GM20431 (cell line): Measurements from ENCODE around the gene TRPV2.
"Not testable (repeated sequence)": the region's sequence is repeated elsewhere in the genome, so short reads cannot be mapped to it uniquely, and the experiment has no call there.

Experiments
- in situ Hi-C: fragments of 300-500 bp; cut with MseI, MboI; formaldehyde crosslinking; loops from one replicate; pipeline ENCODE4 v1.15.0; 2020; ENCODE audit warnings: low sequenced_read_pairs; ENCODE audit not compliant: unreplicated experiment

Gene TRPV2

GRCh38 chr17:16415031-16415924, at the start of gene TRPV2:
TSS of gene TRPV2 (plus strand) at chr17:16415571. CDS start at chr17:16417669, 2,098 bp downstream.
- in situ Hi-C loops = loop anchor here (10.0 kb wide), 1 partner anchor 50 kb away; no protein-coding TSS in a partner anchor

GRCh38 chr17:16371742-16372141, 43.6 kb upstream of the TRPV2 start:
- in situ Hi-C loops = no loop called here

GRCh38 chr17:16374146-16374938, 41.0 kb upstream of the TRPV2 start:
- in situ Hi-C loops = no loop called here

GRCh38 chr17:16377941-16378341, 37.4 kb upstream of the TRPV2 start:
- in situ Hi-C loops = no loop called here

GRCh38 chr17:16378636-16379282, 36.6 kb upstream of the TRPV2 start:
- in situ Hi-C loops = no loop called here

GRCh38 chr17:16379654-16380053, 35.7 kb upstream of the TRPV2 start:
- in situ Hi-C loops = no loop called here

GRCh38 chr17:16380640-16381495, 34.5 kb upstream of the TRPV2 start, which contains the start of gene UBB:
TSS of gene UBB (plus strand) at chr17:16381091. CDS start at chr17:16381908, 817 bp downstream.
- in situ Hi-C loops = no loop called here

- in situ Hi-C loops = no loop called here
Observed at GRCh38 chr17:16381496-16381820, 33.9 kb upstream of the TRPV2 start.

- in situ Hi-C loops = no loop called here
Observed at GRCh38 chr17:16383216-16383615, 32.2 kb upstream of the TRPV2 start.

- in situ Hi-C loops = no loop called here
Observed at GRCh38 chr17:16383772-16384287, 31.5 kb upstream of the TRPV2 start.

GRCh38 chr17:16384557-16384956, 30.8 kb upstream of the TRPV2 start:
- in situ Hi-C loops = no loop called here

- in situ Hi-C loops = not testable (repeated sequence)
Observed at GRCh38 chr17:16386126-16386507, 29.3 kb upstream of the TRPV2 start.

- in situ Hi-C loops = no loop called here
Observed at GRCh38 chr17:16391451-16391850, 23.9 kb upstream of the TRPV2 start.

GRCh38 chr17:16392491-16392890, 22.9 kb upstream of the TRPV2 start:
- in situ Hi-C loops = not testable (repeated sequence)

- in situ Hi-C loops = not testable (repeated sequence)
Observed at GRCh38 chr17:16395887-16396286, 19.5 kb upstream of the TRPV2 start.

- in situ Hi-C loops = not testable (repeated sequence)
Observed at GRCh38 chr17:16396693-16397092, 18.7 kb upstream of the TRPV2 start.

GRCh38 chr17:16398270-16399267, 16.8 kb upstream of the TRPV2 start:
- in situ Hi-C loops = no loop called here

- in situ Hi-C loops = not testable (repeated sequence)
Observed at GRCh38 chr17:16403847-16404246, 11.5 kb upstream of the TRPV2 start.
